ENCODE results near the gene TAS1R2.
"Not testable (repeated sequence)": the region's sequence is repeated elsewhere in the genome, so short reads cannot be mapped to it uniquely, and the experiment has no call there.

TAS1R2 gene

DNA sequence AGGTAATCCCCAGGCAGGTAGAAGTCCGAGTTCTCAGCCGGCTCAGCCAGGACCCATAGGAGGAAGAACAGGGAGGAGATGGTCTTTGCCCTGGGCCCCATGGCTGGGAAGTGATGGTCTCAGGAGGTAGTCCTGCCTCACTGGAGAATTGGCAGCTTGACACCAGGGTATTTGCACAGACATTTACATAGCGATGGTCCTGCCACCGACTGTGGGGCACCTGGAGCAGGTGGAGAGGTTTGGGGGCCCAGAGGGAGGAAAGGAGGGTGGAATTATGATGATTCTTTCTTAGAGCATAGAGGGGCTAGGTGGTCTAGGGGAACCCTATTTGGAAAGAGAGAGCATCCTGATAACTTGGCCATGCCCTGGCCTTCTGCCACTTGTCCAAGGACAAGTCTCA lies at the start of gene TAS1R2:
TSS of gene TAS1R2 (minus strand) at position 101 of the 400 bp plus-strand sequence. CDS start at position 101, 0 bp downstream.
- no peak for DNase-seq

DNA sequence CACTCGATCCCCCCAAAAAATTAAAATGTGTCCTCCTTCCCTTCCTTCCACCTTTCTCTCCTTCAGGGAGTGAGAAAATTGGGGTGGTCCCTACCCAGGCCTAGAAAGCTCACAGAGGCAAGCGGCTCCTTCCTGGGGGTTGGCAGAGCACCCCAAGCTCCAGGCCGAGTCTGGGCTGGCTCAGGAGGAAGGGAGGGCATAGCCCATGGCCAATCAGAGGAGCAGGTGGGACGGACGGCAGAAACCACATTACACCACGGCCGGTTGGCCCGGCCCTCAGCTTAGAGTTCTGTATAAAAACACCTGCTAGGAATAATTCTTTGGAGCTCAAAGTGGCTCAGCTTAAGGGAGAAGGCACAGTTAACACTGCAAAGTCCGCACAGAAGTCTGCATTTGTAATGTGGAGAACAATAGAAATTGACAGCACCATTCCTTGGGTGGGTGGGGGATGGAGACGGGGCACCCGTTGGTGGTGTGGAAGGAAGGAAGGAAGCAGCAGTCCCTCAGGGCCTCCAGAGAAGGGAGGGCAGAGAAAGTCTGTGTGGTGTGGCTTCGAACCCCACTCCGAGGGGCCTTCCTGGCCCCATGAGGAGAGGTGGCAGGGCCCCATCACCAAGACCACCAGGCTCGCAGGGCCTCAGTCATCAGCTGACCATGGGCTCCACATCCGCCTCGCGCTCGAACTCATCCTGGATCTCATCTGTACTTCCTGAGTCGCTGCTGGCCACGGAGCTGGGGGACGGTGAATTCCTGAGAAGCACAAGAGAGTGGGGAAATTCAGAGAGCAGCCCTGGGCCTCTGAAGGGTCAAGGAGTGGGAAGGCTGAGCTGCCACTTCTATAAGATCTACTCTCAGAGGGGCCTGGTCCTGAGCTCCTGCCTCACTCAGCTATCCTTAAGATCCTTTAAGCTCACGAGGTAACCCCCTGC lies 48.7 kb upstream of the TAS1R2 start:
- DNase-seq, result peak; percentile 24

GRCh38 chr1:18907021-18907916 lies 47.8 kb upstream of the TAS1R2 start:
- peak; percentile 69 for DNase-seq

DNA sequence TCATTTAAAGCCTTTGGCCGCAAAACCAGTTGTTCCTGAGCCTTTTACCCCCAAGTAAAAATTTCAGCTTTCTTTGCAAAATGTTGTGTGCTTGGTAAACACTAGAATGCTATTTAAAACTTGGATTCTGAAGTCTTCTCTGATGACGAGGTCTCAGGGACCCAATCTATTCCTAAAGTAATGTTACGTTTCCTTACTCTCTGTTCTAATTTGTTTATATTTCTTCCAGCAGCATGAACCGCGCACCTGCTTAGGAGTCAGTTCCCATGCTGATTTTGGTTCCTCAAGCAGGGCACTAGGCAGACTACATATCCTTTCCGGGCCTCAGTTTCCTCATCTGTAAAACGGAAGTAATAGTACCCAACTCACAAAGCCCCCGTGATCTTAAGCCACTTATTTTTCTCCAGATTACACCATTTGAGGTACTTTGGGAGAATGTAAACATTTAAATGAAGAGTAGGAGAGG lies 43.9 kb upstream of the TAS1R2 start:
- no peak for DNase-seq

- peak; percentile 98 for DNase-seq
Measured at GRCh38 chr1:18902523-18903290, 43.2 kb upstream of the TAS1R2 start, which contains the start of gene ALDH4A1. ALDH4A1 (minus strand) TSS chr1:18902555; CDS start chr1:18902523, 32 bp downstream.

GRCh38 chr1:18901952-18902522 lies 42.6 kb upstream of the TAS1R2 start:
- peak; percentile 34 for DNase-seq

- no peak for DNase-seq
Measured at GRCh38 chr1:18901147-18901951, 41.9 kb upstream of the TAS1R2 start.

DNA sequence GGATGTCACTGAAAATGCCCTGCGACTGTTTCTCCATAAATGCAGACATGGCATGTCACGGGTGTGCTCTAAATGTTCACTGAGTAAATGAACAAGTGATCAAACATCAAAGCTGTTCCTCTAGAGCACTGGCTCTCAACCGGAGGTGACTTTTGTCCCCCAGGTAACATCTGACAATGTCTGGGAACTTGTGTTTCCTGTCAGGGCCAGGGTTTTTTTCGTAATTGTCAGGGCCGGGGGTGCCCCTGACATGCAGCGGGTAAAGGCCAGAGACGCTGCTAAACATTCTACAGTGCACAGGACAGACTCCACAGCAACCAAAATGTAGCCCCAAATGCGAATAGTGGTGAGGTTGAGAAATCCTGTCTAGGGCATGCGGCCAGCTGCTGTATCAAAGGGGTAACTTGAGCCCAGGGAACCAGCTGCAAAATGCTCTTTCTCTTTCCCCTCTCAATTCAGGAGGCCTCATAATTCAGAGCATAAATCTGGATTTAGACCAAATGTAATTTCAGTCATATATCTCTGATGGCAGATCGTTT lies 40.9 kb upstream of the TAS1R2 start:
- DNase-seq, result no peak

DNA sequence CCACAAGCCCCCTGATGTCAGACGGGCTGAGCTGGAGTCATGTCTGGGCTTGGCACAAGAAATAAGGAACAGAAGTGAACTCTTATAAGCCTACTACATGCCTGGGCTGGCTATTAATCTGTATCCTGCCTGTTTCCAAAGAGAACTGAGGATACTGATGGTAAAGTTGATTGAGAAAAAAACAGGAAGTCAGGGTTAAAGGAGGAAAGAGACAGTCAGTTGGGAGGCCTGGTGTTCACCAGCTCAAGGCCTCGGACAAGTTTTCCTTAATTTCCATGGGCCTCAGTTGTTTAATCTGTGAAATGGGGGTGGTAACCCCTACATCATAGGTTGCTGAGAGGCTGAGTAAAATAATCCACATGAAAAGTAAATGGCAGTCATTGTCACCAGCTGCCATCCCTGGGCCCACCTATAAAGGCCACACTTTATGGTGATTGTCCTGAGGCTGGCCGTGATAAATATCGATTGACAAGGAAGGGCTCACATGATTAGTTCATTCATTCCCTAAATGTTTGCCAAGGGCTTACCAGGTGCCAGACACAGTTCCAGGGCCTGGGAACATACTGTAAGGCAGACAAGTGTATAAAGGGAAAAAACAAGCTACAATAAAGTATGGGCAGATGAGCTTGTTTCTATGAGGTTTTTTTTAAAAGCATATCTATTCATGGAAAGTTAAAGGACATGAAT lies 40.0 kb upstream of the TAS1R2 start:
- DNase-seq, result no peak

DNA sequence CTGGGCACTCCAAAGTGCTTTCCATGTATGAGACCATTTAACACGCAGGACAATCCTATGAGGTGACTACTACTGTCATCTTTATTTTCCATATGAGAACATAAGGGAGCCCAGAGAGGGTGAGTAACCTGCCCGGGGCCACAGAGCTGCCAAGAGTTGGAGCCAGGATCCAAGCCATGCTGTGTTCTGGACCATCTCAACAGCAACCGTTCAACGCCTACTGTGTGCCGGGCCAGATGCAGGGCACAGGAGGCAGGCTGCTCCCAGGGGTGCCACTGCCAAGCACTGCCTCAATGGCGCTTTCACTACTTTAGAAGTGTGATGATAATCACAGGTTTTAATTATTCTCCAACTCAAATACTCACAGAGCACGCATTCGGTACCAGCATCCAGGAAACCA lies 39.1 kb upstream of the TAS1R2 start:
- no peak for DNase-seq

GRCh38 chr1:18895317-18895716 lies 35.9 kb upstream of the TAS1R2 start:
- DNase-seq, result no peak

- no peak for DNase-seq
Measured at GRCh38 chr1:18893120-18893519, 33.7 kb upstream of the TAS1R2 start.

DNA sequence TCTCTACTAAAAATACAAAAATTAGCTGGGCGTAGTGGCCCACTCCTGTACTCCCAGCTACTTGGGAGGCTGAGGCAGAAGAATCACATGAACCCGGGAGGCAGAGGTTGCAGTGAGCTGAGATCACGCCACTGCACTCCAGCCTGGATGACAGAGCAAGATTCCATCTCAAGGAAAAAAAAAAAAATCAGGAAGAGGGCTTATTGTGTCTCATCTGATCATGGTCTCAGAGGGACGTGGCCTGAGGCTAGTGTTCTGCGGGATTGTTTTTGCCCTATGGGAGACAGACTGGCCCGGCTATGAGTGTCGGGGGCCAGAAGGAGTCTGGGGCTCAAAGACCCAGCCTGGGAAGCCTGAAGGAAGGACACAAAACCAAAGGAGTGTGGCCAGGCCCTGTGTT lies 32.4 kb upstream of the TAS1R2 start:
- not testable (repeated sequence) for DNase-seq

GRCh38 chr1:18891426-18891780 lies 31.9 kb upstream of the TAS1R2 start:
- no peak for DNase-seq

- DNase-seq, result no peak
Measured at GRCh38 chr1:18890706-18891425, 31.4 kb upstream of the TAS1R2 start.

GRCh38 chr1:18886003-18886335 lies 26.5 kb upstream of the TAS1R2 start:
- DNase-seq, result no peak

DNA sequence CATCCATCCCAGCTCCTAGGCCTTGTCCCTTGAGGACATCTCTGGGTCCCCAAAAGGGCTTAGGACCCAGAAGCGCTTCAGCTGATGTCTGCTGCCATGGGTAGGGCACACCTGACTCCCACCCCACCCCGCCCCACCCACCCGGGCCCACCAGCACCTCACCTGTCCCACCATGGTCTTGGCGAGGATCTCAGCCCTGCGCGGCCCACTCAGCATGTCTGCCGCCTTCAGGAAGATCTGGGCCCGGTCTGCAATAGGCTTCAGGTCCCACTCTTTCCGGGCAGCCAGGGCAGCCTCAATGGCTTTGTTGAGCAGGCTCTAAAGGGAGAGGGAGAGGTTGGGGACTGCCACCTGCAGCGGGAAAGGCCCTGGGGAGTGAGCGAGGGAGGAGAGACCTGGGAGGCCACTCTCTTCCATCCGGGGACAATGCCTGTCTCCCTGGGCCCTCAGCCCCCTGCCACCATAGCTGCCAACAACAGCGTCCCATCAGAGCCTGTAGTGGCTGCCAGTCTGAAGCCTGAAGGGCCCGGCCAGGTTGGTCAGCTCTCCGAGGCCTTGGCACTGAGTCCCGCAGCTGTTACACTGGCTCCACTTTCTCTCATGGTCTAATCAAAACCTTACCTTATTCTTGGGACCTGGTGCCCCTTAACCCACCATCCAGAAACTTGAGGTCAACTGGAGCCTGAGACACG lies 26.0 kb upstream of the TAS1R2 start:
- no peak for DNase-seq

- DNase-seq, result no peak
Measured at GRCh38 chr1:18884727-18885126, 25.3 kb upstream of the TAS1R2 start.

DNA sequence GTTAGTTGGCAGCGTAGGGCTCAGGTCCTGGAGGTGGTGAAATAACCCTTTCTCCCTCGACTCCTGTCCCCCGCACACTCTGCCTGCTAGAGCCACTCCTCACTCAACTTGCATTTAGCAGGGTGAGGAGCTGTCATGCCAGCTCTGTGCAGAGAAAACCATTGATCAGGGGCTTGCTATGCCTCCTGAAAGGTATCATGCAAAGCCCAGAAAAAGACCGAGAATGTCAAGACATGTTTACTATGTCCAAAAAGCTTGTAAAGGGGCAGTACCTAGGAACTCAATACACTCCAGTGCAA lies 24.9 kb upstream of the TAS1R2 start:
- no peak for DNase-seq

Data from suppressor macrophage treated with lipopolysaccharide for 4 hours (primary cell).